SK-N-SH treated with all-trans-retinoic acid at 6 μM for 48 hours (cell line): ENCODE measurements around the gene OR52N5.

Experiments used
- ATAC-seq: fragments of 200-7000 bp; cut with Tn5 transposase; 3 replicates; pipeline ENCODE4 v1.9.1; 2020; ENCODE audit warnings: mild to moderate bottlenecking, moderate library complexity
- ARNTL ChIP-seq: fragments of 450-650 bp; formaldehyde crosslinking; IDR thresholded peaks from 2 replicates; pipeline ENCODE4 v1.5.0; 2020; ENCODE audit warnings: low read depth, mild to moderate bottlenecking, moderate library complexity, borderline replicate concordance
- BACH2 ChIP-seq: fragments of 250-450 bp; sonication (Bioruptor Pico); IDR thresholded peaks from 2 replicates; pipeline ENCODE4 v1.9.0; 2021; ENCODE audit warnings: mild to moderate bottlenecking, borderline replicate concordance
- CSDC2 ChIP-seq: fragments of 250-450 bp; sonication (Bioruptor Pico); IDR thresholded peaks from 2 replicates; pipeline ENCODE4 v1.5.0; 2020; ENCODE audit warnings: mild to moderate bottlenecking, moderate library complexity
- ESRRG ChIP-seq: fragments of 250-450 bp; sonication (Bioruptor Pico); IDR thresholded peaks from 2 replicates; pipeline ENCODE4 v1.6.1; 2021; ENCODE audit warnings: mild to moderate bottlenecking
- GLIS3 ChIP-seq: fragments of 250-450 bp; sonication (Bioruptor Pico); IDR thresholded peaks from 2 replicates; pipeline ENCODE4 v1.5.0; 2020; ENCODE audit warnings: mild to moderate bottlenecking, moderate library complexity
- ISL1 ChIP-seq: fragments of 250-450 bp; sonication (Bioruptor Pico); IDR thresholded peaks from 2 replicates; pipeline ENCODE4 v2.1.2; 2022; ENCODE audit warnings: mild to moderate bottlenecking, moderate library complexity
- PPARA ChIP-seq: fragments of 250-450 bp; sonication (Bioruptor Pico); IDR thresholded peaks from 2 replicates; pipeline ENCODE4 v1.5.0; 2020; ENCODE audit warnings: mild to moderate bottlenecking, borderline replicate concordance
- RARB ChIP-seq: fragments of 250-450 bp; sonication (Bioruptor Pico); IDR thresholded peaks from 2 replicates; pipeline ENCODE4 v1.8.0; 2021; ENCODE audit warnings: mild to moderate bottlenecking, moderate library complexity
- SNAI2 ChIP-seq: fragments of 250-450 bp; sonication (Bioruptor Pico); IDR thresholded peaks from 2 replicates; pipeline ENCODE4 v1.5.0; 2020; ENCODE audit warnings: mild to moderate bottlenecking, moderate library complexity
- TCF4 ChIP-seq: fragments of 250-450 bp; sonication (Bioruptor Pico); IDR thresholded peaks from 2 replicates; pipeline ENCODE4 v1.8.0; 2021; ENCODE audit warnings: mild to moderate bottlenecking, moderate library complexity, borderline replicate concordance
- ZC3H10 ChIP-seq: fragments of 250-450 bp; sonication (Bioruptor Pico); IDR thresholded peaks from 2 replicates; pipeline ENCODE4 v1.5.1; 2021; ENCODE audit warnings: mild to moderate bottlenecking, moderate library complexity
- ZFP3 ChIP-seq: fragments of 250-450 bp; sonication (Bioruptor Pico); IDR thresholded peaks from 2 replicates; pipeline ENCODE4 v1.5.0; 2020; ENCODE audit warnings: mild to moderate bottlenecking, moderate library complexity
- ZFP30 ChIP-seq: fragments of 450-650 bp; formaldehyde crosslinking; IDR thresholded peaks from 2 replicates; pipeline ENCODE4 v1.5.0; 2022; ENCODE audit warnings: mild to moderate bottlenecking, moderate library complexity
- ZNF565 ChIP-seq: fragments of 450-650 bp; formaldehyde crosslinking; conservative IDR thresholded peaks from 2 replicates; pipeline ENCODE4 v1.5.0; 2020; ENCODE audit warnings: low read depth, mild to moderate bottlenecking, moderate library complexity
- ZNF8 ChIP-seq: fragments of 450-650 bp; formaldehyde crosslinking; IDR thresholded peaks from 2 replicates; pipeline ENCODE4 v1.5.0; 2020; ENCODE audit warnings: mild to moderate bottlenecking, moderate library complexity
- TF ChIP-seq, protein P1 (sequence below): fragments of 250-450 bp; sonication (Bioruptor Pico); IDR thresholded peaks from 2 replicates; pipeline ENCODE4 v1.5.0; 2020; ENCODE audit warnings: mild to moderate bottlenecking, moderate library complexity
- TF ChIP-seq, protein P2 (sequence below): fragments of 250-450 bp; sonication (Bioruptor Pico); IDR thresholded peaks from 2 replicates; pipeline ENCODE4 v1.5.1; 2020; ENCODE audit warnings: low read depth, mild to moderate bottlenecking, moderate library complexity
- TF ChIP-seq, protein P3 (sequence below): fragments of 250-450 bp; sonication (Bioruptor Pico); IDR thresholded peaks from 2 replicates; pipeline ENCODE4 v1.5.1; 2021; ENCODE audit warnings: mild to moderate bottlenecking, moderate library complexity
- TF ChIP-seq, protein P4 (sequence below): fragments of 250-450 bp; sonication (Bioruptor Pico); IDR thresholded peaks from 2 replicates; pipeline ENCODE4 v1.8.0; 2020; ENCODE audit warnings: mild to moderate bottlenecking, moderate library complexity, borderline replicate concordance

OR52N5 gene

DNA sequence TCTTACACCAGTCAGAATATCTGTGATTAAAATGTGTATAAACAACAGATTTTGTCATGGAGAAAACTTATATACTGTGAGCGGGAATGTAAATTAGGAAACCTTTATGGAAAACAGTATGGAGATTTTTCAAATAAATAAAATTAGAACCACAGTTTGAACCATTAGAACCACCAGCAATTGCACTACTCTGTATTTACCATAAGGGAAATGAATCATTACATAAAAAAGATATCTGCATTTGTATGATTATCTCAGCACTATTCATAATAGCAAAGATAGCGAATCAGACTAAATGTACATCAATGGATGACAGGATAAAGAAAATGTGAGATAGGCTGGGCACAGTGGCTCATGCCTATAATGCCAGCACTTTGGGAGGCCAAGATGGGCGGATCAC is 36.5 kb downstream of the OR52N5 start:
- ATAC-seq = no peak
- TF ChIP-seq PPARA (no peak), GLIS3 (CRISPR knock-in tag) (no peak)

DNA sequence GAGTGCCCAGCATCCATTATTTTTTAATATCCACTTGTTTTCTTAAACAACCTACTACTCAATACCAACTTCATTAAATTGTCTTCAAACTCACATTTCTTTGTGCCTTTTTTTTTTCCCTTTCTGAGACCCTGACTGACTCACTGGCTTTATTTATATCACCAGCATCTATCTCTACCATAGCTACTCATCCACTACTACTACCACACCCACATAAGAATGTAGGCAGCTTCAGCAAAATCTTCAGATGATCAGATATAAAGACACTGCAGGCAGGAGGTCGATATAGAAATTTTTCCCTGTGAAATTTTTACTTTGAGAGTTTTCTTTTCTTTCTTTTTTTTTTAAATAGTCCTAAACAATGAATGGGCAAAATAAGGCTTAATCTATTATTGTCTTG is 44.7 kb downstream of the OR52N5 start:
- ATAC-seq = no peak
- TF ChIP-seq ZFP30 (no peak), ARNTL (CRISPR knock-in tag) (no peak), ZNF8 (CRISPR knock-in tag) (no peak), ZFP3 (CRISPR knock-in tag) (no peak), ISL1 (CRISPR knock-in tag) (no peak), CSDC2 (CRISPR knock-in tag) (no peak), ESRRG (CRISPR knock-in tag) (no peak)
- TF ChIP-seq, protein P1, sequence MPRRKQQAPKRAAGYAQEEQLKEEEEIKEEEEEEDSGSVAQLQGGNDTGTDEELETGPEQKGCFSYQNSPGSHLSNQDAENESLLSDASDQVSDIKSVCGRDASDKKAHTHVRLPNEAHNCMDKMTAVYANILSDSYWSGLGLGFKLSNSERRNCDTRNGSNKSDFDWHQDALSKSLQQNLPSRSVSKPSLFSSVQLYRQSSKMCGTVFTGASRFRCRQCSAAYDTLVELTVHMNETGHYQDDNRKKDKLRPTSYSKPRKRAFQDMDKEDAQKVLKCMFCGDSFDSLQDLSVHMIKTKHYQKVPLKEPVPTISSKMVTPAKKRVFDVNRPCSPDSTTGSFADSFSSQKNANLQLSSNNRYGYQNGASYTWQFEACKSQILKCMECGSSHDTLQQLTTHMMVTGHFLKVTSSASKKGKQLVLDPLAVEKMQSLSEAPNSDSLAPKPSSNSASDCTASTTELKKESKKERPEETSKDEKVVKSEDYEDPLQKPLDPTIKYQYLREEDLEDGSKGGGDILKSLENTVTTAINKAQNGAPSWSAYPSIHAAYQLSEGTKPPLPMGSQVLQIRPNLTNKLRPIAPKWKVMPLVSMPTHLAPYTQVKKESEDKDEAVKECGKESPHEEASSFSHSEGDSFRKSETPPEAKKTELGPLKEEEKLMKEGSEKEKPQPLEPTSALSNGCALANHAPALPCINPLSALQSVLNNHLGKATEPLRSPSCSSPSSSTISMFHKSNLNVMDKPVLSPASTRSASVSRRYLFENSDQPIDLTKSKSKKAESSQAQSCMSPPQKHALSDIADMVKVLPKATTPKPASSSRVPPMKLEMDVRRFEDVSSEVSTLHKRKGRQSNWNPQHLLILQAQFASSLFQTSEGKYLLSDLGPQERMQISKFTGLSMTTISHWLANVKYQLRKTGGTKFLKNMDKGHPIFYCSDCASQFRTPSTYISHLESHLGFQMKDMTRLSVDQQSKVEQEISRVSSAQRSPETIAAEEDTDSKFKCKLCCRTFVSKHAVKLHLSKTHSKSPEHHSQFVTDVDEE (CRISPR knock-in tag) = no peak

DNA sequence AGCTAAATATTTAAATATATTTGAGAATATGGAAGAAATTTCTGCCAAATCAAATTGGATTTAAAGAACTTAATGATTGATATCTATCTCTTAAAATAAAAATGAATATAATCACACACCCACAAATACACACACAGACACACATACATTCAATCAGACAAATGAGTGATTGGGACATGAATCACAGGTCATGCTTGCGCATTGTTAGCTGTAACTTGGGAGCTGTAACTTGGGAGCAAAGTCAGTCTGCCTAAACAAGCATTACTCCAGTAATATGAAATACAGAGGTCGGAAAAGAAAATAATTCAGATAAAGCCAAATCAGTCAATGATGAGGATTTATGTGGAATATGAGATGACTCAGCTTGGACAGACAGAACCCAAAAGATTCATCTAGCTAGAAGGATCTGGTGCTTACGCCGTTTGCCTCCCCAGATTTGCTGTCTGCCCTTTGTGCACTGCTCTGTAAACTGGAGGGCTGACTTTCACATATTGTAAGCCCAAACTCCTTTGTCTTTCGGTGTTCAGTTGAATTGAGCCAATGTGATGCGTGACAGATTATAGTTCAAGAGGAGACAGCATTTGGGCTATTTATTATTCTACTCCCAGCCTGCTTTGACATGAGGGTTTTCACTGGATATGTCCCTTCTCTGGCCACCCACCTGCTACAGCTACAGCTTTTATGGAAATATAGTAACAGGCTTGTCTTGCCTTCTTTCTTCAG is 45.3 kb downstream of the OR52N5 start:
- TF ChIP-seq ZNF8 (CRISPR knock-in tag) (no peak), TCF4 (CRISPR knock-in tag) (no peak), ZC3H10 (CRISPR knock-in tag) (no peak), CSDC2 (CRISPR knock-in tag) (no peak), ZFP30 (no peak), PPARA (no peak), RARB (CRISPR knock-in tag) (no peak), BACH2 (CRISPR knock-in tag) (no peak), ZNF565 (no peak), ARNTL (CRISPR knock-in tag) (no peak), ESRRG (CRISPR knock-in tag) (no peak), GLIS3 (CRISPR knock-in tag) (no peak), SNAI2 (CRISPR knock-in tag) (no peak), ISL1 (CRISPR knock-in tag) (no peak)
- TF ChIP-seq, protein P2, sequence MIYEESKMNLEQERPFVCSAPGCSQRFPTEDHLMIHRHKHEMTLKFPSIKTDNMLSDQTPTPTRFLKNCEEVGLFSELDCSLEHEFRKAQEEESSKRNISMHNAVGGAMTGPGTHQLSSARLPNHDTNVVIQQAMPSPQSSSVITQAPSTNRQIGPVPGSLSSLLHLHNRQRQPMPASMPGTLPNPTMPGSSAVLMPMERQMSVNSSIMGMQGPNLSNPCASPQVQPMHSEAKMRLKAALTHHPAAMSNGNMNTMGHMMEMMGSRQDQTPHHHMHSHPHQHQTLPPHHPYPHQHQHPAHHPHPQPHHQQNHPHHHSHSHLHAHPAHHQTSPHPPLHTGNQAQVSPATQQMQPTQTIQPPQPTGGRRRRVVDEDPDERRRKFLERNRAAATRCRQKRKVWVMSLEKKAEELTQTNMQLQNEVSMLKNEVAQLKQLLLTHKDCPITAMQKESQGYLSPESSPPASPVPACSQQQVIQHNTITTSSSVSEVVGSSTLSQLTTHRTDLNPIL (CRISPR knock-in tag) = no peak
- TF ChIP-seq, protein P3, sequence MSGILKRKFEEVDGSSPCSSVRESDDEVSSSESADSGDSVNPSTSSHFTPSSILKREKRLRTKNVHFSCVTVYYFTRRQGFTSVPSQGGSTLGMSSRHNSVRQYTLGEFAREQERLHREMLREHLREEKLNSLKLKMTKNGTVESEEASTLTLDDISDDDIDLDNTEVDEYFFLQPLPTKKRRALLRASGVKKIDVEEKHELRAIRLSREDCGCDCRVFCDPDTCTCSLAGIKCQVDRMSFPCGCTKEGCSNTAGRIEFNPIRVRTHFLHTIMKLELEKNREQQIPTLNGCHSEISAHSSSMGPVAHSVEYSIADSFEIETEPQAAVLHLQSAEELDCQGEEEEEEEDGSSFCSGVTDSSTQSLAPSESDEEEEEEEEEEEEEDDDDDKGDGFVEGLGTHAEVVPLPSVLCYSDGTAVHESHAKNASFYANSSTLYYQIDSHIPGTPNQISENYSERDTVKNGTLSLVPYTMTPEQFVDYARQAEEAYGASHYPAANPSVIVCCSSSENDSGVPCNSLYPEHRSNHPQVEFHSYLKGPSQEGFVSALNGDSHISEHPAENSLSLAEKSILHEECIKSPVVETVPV (CRISPR knock-in tag) = no peak
- TF ChIP-seq, protein P4, sequence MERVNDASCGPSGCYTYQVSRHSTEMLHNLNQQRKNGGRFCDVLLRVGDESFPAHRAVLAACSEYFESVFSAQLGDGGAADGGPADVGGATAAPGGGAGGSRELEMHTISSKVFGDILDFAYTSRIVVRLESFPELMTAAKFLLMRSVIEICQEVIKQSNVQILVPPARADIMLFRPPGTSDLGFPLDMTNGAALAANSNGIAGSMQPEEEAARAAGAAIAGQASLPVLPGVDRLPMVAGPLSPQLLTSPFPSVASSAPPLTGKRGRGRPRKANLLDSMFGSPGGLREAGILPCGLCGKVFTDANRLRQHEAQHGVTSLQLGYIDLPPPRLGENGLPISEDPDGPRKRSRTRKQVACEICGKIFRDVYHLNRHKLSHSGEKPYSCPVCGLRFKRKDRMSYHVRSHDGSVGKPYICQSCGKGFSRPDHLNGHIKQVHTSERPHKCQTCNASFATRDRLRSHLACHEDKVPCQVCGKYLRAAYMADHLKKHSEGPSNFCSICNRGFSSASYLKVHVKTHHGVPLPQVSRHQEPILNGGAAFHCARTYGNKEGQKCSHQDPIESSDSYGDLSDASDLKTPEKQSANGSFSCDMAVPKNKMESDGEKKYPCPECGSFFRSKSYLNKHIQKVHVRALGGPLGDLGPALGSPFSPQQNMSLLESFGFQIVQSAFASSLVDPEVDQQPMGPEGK (CRISPR knock-in tag) = no peak
- TF ChIP-seq, protein P1 (CRISPR knock-in tag) = no peak
- no peak for ATAC-seq
